WERI-Rb-1 (cell line): ENCODE results near the gene LRP2.

Experiments
- DNase-seq: peaks from one replicate; pipeline ENCODE4 v3.0.0-alpha.2; 2020
- H3K27ac ChIP-seq: fragments of 250-450 bp; sonication (Bioruptor Pico); 2 replicates; pipeline ENCODE4 v1.5.1; 2020; ENCODE audit warnings: mild to moderate bottlenecking, moderate library complexity
- H3K27me3 ChIP-seq: fragments of 250-450 bp; sonication (Bioruptor Pico); 2 replicates; pipeline ENCODE4 v1.5.1; 2021; ENCODE audit warnings: mild to moderate bottlenecking, low read depth, moderate library complexity; ENCODE audit not compliant: insufficient read depth, severe bottlenecking
- H3K36me3 ChIP-seq: fragments of 250-450 bp; sonication (Bioruptor Pico); 2 replicates; pipeline ENCODE4 v1.5.1; 2020; ENCODE audit warnings: mild to moderate bottlenecking, moderate library complexity
- H3K4me3 ChIP-seq: 2 replicates; pipeline ENCODE4 v1.5.1; 2011; ENCODE audit warnings: low read depth, mild to moderate bottlenecking, control low read depth, low read length
- H3K9me3 ChIP-seq: fragments of 250-450 bp; sonication (Bioruptor Pico); 2 replicates; pipeline ENCODE4 v1.5.1; 2021; ENCODE audit warnings: mild to moderate bottlenecking, moderate library complexity; ENCODE audit not compliant: severe bottlenecking
- TF ChIP-seq, protein P1 (sequence below): IDR thresholded peaks from 2 replicates; pipeline ENCODE4 v1.5.1; 2011; ENCODE audit warnings: low read depth, mild to moderate bottlenecking, control low read depth, inconsistent platforms, low read length

Gene LRP2

GRCh38 chr2:169080250-169081069, 281.9 kb downstream of the LRP2 start:
- no peaks in the 10 kb centered on the region for H3K36me3 ChIP-seq
- H3K9me3 ChIP-seq, result no peaks in the 10 kb centered on the region
- H3K27me3 ChIP-seq, result peaks cover 6% of the 10 kb centered on the region
- no peak for DNase-seq
- TF ChIP-seq, protein P1, sequence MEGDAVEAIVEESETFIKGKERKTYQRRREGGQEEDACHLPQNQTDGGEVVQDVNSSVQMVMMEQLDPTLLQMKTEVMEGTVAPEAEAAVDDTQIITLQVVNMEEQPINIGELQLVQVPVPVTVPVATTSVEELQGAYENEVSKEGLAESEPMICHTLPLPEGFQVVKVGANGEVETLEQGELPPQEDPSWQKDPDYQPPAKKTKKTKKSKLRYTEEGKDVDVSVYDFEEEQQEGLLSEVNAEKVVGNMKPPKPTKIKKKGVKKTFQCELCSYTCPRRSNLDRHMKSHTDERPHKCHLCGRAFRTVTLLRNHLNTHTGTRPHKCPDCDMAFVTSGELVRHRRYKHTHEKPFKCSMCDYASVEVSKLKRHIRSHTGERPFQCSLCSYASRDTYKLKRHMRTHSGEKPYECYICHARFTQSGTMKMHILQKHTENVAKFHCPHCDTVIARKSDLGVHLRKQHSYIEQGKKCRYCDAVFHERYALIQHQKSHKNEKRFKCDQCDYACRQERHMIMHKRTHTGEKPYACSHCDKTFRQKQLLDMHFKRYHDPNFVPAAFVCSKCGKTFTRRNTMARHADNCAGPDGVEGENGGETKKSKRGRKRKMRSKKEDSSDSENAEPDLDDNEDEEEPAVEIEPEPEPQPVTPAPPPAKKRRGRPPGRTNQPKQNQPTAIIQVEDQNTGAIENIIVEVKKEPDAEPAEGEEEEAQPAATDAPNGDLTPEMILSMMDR, result no peak
- no peak overlapping the region for H3K27ac ChIP-seq
- H3K4me3 ChIP-seq, result no peak overlapping the region

GRCh38 chr2:169077674-169078240, 284.6 kb downstream of the LRP2 start:
- Histone ChIP-seq H3K27ac (no peak overlapping the region), H3K36me3 (no peaks in the 10 kb centered on the region), H3K9me3 (no peaks in the 10 kb centered on the region), H3K27me3 (peaks cover 6% of the 10 kb centered on the region), H3K4me3 (no peak overlapping the region)
- TF ChIP-seq, protein P1, result no peak
- no peak for DNase-seq
